Activated CD8-positive, alpha-beta T cell treated with anti-CD3 and anti-CD28 coated beads, Interleukin-2, amount 10 ng/mL, durations not matched to agents 7 days and 5 days (primary cell): ENCODE results near the gene CDK15. TPM values are rescaled to one million over a fixed set of nuclear protein-coding genes. Genes with fewer than 3 reads are reported as not detected.

Experiments used
- ATAC-seq: fragments of 150-1000 bp; cut with Tn5 transposase; one replicate; pipeline ENCODE4 v1.10.0; 2021; ENCODE audit warnings: moderate library complexity
- CTCF ChIA-PET: fragments of 350-600 bp; sonication (Branson Sonifier 250); formaldehyde crosslinking; loops from one replicate; lab custom pipeline; 2021; ENCODE audit warnings: antibody characterized with exemption; lab: Charles Lee
- POLR2A ChIA-PET: fragments of 350-600 bp; sonication (Branson Sonifier 250); formaldehyde crosslinking; loops from one replicate; lab custom pipeline; 2021; ENCODE audit warnings: antibody characterized with exemption; lab: Charles Lee
- DNase-seq: peaks from one replicate; pipeline ENCODE4 v3.0.0-alpha.2; 2020
- H3K27ac Mint-ChIP-seq: one replicate; pipeline ENCODE4 v1.8.0; 2021; ENCODE audit warnings: mild to moderate bottlenecking, mixed read lengths
- H3K27me3 Mint-ChIP-seq: one replicate; pipeline ENCODE4 v1.8.0; 2021; ENCODE audit warnings: low read depth, mixed read lengths
- H3K36me3 Mint-ChIP-seq: one replicate; pipeline ENCODE4 v1.8.0; 2021; ENCODE audit warnings: low read depth, mixed read lengths
- H3K4me1 Mint-ChIP-seq: one replicate; pipeline ENCODE4 v1.8.0; 2021; ENCODE audit warnings: low read depth, mixed read lengths
- H3K4me3 Mint-ChIP-seq: one replicate; pipeline ENCODE4 v1.8.0; 2021; ENCODE audit warnings: mild to moderate bottlenecking, mixed read lengths
- H3K9me3 Mint-ChIP-seq: one replicate; pipeline ENCODE4 v1.8.0; 2022; ENCODE audit warnings: mixed read lengths; ENCODE audit not compliant: insufficient read depth
- total RNA-seq, 2 experiments: library from RNA; stranded (reverse); gene quantifications; one replicate each; pipeline ENCODE4 v1.2.3, GENCODE V29; 2021

Gene CDK15
- total RNA-seq, 2 experiments from 2014 or later = not detected

GRCh38 chr2:201882353-201883090 is 76.2 kb downstream of the CDK15 start:
- Mint-ChIP-seq H3K4me3 (no peak overlapping the region), H3K27me3 (peaks cover 60% of the 10 kb centered on the region), H3K27ac (no peak overlapping the region), H3K36me3 (no peaks in the 10 kb centered on the region), H3K9me3 (no peaks in the 10 kb centered on the region), H3K4me1 (peaks cover 28% of the 10 kb centered on the region)
- ChIA-PET CTCF (no interaction called here), POLR2A (interaction anchor here (0.7 kb wide), 1 partner anchor 1259 kb away, joined by 3 read pairs; no protein-coding TSS in a partner anchor)
- DNase-seq (no peak), ATAC-seq (no peak)

- H3K36me3 Mint-ChIP-seq = no peaks in the 10 kb centered on the region
- H3K4me3 Mint-ChIP-seq = no peak overlapping the region
- H3K27ac Mint-ChIP-seq = no peak overlapping the region
- DNase-seq = no peak
- CTCF ChIA-PET = no interaction called here
- no peak for ATAC-seq
- H3K4me1 Mint-ChIP-seq = peaks cover 28% of the 10 kb centered on the region
- peaks cover 60% of the 10 kb centered on the region for H3K27me3 Mint-ChIP-seq
- POLR2A ChIA-PET = no interaction called here
- no peaks in the 10 kb centered on the region for H3K9me3 Mint-ChIP-seq
Measured at GRCh38 chr2:201883606-201884369, 77.5 kb downstream of the CDK15 start.

- no peak for ATAC-seq
- Mint-ChIP-seq H3K27me3 (peaks cover 46% of the 10 kb centered on the region), H3K9me3 (no peaks in the 10 kb centered on the region), H3K36me3 (no peaks in the 10 kb centered on the region), H3K4me3 (no peak overlapping the region), H3K4me1 (peaks cover 12% of the 10 kb centered on the region), H3K27ac (no peak overlapping the region)
- POLR2A ChIA-PET = no interaction called here
- CTCF ChIA-PET = no interaction called here
- no peak for DNase-seq
Measured at GRCh38 chr2:201886504-201886903, 80.2 kb downstream of the CDK15 start.

GRCh38 chr2:201887773-201888425 is 81.6 kb downstream of the CDK15 start:
- no peak overlapping the region for H3K4me3 Mint-ChIP-seq
- ChIA-PET POLR2A (no interaction called here), CTCF (no interaction called here)
- no peak for DNase-seq
- ATAC-seq = no peak
- no peaks in the 10 kb centered on the region for H3K9me3 Mint-ChIP-seq
- H3K4me1 Mint-ChIP-seq = no peaks in the 10 kb centered on the region
- H3K36me3 Mint-ChIP-seq = no peaks in the 10 kb centered on the region
- no peak overlapping the region for H3K27ac Mint-ChIP-seq
- peaks cover 33% of the 10 kb centered on the region for H3K27me3 Mint-ChIP-seq

- DNase-seq = no peak
- Mint-ChIP-seq H3K4me1 (no peaks in the 10 kb centered on the region), H3K9me3 (no peaks in the 10 kb centered on the region), H3K27ac (no peak overlapping the region), H3K36me3 (no peaks in the 10 kb centered on the region), H3K4me3 (no peak overlapping the region), H3K27me3 (peaks cover 37% of the 10 kb centered on the region)
- no peak for ATAC-seq
- ChIA-PET POLR2A (no interaction called here), CTCF (no interaction called here)
Measured at GRCh38 chr2:201888426-201888800, 82.1 kb downstream of the CDK15 start.

- Mint-ChIP-seq H3K27me3 (peaks cover 26% of the 10 kb centered on the region), H3K36me3 (no peaks in the 10 kb centered on the region), H3K4me3 (no peak overlapping the region), H3K4me1 (no peaks in the 10 kb centered on the region), H3K9me3 (no peaks in the 10 kb centered on the region), H3K27ac (no peak overlapping the region)
- ATAC-seq (no peak), DNase-seq (no peak)
- ChIA-PET CTCF (no interaction called here), POLR2A (no interaction called here)
Measured at GRCh38 chr2:201890453-201890852, 84.1 kb downstream of the CDK15 start.

- Mint-ChIP-seq H3K4me3 (no peak overlapping the region), H3K4me1 (no peaks in the 10 kb centered on the region), H3K9me3 (no peaks in the 10 kb centered on the region), H3K27ac (no peak overlapping the region), H3K27me3 (peaks cover 27% of the 10 kb centered on the region), H3K36me3 (no peaks in the 10 kb centered on the region)
- no peak for DNase-seq
- ChIA-PET POLR2A (no interaction called here), CTCF (interaction anchor here (2.8 kb wide), 1 partner anchor 31 kb away, joined by 9 read pairs; no protein-coding TSS in a partner anchor)
- no peak for ATAC-seq
Measured at GRCh38 chr2:201891676-201892075, 85.3 kb downstream of the CDK15 start.

- no peak for DNase-seq
- Mint-ChIP-seq H3K27me3 (peaks cover 24% of the 10 kb centered on the region), H3K4me1 (no peaks in the 10 kb centered on the region), H3K36me3 (no peaks in the 10 kb centered on the region), H3K9me3 (no peaks in the 10 kb centered on the region), H3K27ac (no peak overlapping the region), H3K4me3 (no peak overlapping the region)
- ChIA-PET POLR2A (no interaction called here), CTCF (interaction anchor here (2.8 kb wide), 1 partner anchor 32 kb away, joined by 9 read pairs; no protein-coding TSS in a partner anchor)
- no peak for ATAC-seq
Measured at GRCh38 chr2:201892516-201892915, 86.2 kb downstream of the CDK15 start.

GRCh38 chr2:201900362-201900761 is 94.0 kb downstream of the CDK15 start:
- H3K4me1 Mint-ChIP-seq = peaks cover 13% of the 10 kb centered on the region
- POLR2A ChIA-PET = no interaction called here
- no peak for ATAC-seq

GRCh38 chr2:201901786-201902185 is 95.4 kb downstream of the CDK15 start:
- Mint-ChIP-seq H3K27me3 (peaks cover 28% of the 10 kb centered on the region), H3K36me3 (no peaks in the 10 kb centered on the region), H3K27ac (no peak overlapping the region), H3K9me3 (no peaks in the 10 kb centered on the region), H3K4me1 (peaks cover 13% of the 10 kb centered on the region), H3K4me3 (peak overlapping the region; percentile 52)
- ATAC-seq (no peak), DNase-seq (no peak)
- ChIA-PET POLR2A (no interaction called here), CTCF (interaction anchor here (1.2 kb wide), 1 partner anchor 41 kb away, joined by 4 read pairs; no protein-coding TSS in a partner anchor)

More at GRCh38 chr2:201900362-201900761, 94.0 kb downstream of the CDK15 start:
- Mint-ChIP-seq H3K4me3 (no peak overlapping the region), H3K27me3 (peaks cover 21% of the 10 kb centered on the region), H3K36me3 (no peaks in the 10 kb centered on the region), H3K9me3 (no peaks in the 10 kb centered on the region), H3K27ac (no peak overlapping the region)
- no peak for DNase-seq
- CTCF ChIA-PET = no interaction called here

GRCh38 chr2:201904538-201905420 is 98.4 kb downstream of the CDK15 start:
- Mint-ChIP-seq H3K27me3 (peaks cover 25% of the 10 kb centered on the region), H3K4me3 (no peak overlapping the region), H3K4me1 (peaks cover 22% of the 10 kb centered on the region), H3K27ac (no peak overlapping the region), H3K9me3 (no peaks in the 10 kb centered on the region), H3K36me3 (no peaks in the 10 kb centered on the region)
- no peak for DNase-seq
- ChIA-PET POLR2A (no interaction called here), CTCF (no interaction called here)
- peak; percentile 27 for ATAC-seq
